Esophagus muscularis mucosa (tissue), 3 donors: Measurements from ENCODE around the gene PAQR4.

Experiments used
- CTCF ChIP-seq, 3 experiments: fragments of 200-600 bp in 2 of 3; fragments of 450-650 bp in 1 of 3; sonication (generic) in 2 of 3; IDR thresholded peaks; one replicate each; pipeline ENCODE4 v1.5.1; 2017 to 2019; ENCODE audit warnings: antibody characterized with exemption in 3 of 3, mild to moderate bottlenecking in 2 of 3, moderate library complexity in 1 of 3
- POLR2A ChIP-seq: fragments of 450-650 bp; IDR thresholded peaks from one replicate; pipeline ENCODE4 v1.6.1; 2017; ENCODE audit warnings: antibody characterized with exemption, moderate library complexity, mild to moderate bottlenecking, low read depth
- POLR2AphosphoS5 ChIP-seq, 2 donors: sonication (generic); formaldehyde crosslinking; IDR thresholded peaks; one replicate each; pipeline ENCODE4 v1.6.1; 2017; ENCODE audit warnings: antibody characterized with exemption in 2 of 2

GRCh38 chr16:2983706-2984136, 14.6 kb downstream of the PAQR4 start:
- TF ChIP-seq CTCF (IDR thresholded peaks at IDR 0.05) (peak in 2 of 3 experiments; percentile 95 to 96), POLR2AphosphoS5 (IDR thresholded peaks at IDR 0.05) (peak in 1 of 2 donors; percentile 40), POLR2A (no peak)
